NCI-H748 (cell line): ENCODE measurements around the gene OR5H14.
"Not testable (repeated sequence)": the region's sequence is repeated elsewhere in the genome, so short reads cannot be mapped to it uniquely, and the experiment has no call there.

Experiments used
- DNase-seq: peaks from one replicate; lab custom pipeline; 2025; ENCODE audit not compliant: unreplicated experiment; lab: John Stamatoyannopoulos, UW

Gene OR5H14

GRCh38 chr3:98196293-98196692 lies 49.0 kb downstream of the OR5H14 start:
- not testable (repeated sequence) for DNase-seq

GRCh38 chr3:98199020-98199419 lies 51.7 kb downstream of the OR5H14 start:
- no peak for DNase-seq
